Measurements from ENCODE around the gene TBC1D32. TPM values are rescaled to one million over a fixed set of nuclear protein-coding genes. Genes with fewer than 3 reads are reported as not detected.

Gene TBC1D32
- total RNA-seq, 1 experiment from 2014 or later = 3.4 TPM

DNA sequence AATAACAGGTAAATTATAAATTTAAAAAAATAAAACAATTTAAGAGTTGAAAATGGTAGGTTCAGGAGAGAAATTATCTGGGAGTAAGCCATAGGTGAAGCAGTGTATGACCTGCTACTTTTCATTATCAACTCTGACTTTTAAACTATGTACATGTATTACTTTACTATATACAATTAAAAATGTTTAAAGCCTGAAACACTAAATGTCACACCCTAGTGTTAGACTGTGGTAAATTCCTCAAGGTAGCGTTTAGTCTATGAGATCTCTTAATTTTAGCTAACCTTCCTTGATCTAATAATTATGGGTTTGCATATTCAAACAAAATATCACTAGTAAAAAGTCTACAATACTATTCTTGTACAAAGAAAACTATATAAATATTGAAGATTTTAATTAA, 22.3 kb upstream of the TBC1D32 start:
- Mint-ChIP-seq H3K4me1 (ENCODE audit: low read depth, unreplicated experiment) (no peaks in the 10 kb centered on the region), H3K4me3 (ENCODE audit: unreplicated experiment) (no peak overlapping the region), H3K36me3 (ENCODE audit: insufficient read depth, unreplicated experiment) (no peaks in the 10 kb centered on the region), H3K27ac (ENCODE audit: unreplicated experiment) (no peak overlapping the region), H3K9me3 (ENCODE audit: unreplicated experiment) (no peaks in the 10 kb centered on the region), H3K27me3 (ENCODE audit: insufficient read depth, unreplicated experiment) (no peaks in the 10 kb centered on the region)
- intact Hi-C loops (cut with micrococcal nuclease; ENCODE audit: unreplicated experiment) = loop anchor here (1.0 kb wide), 1 partner anchor 300 kb away; no protein-coding TSS in a partner anchor
- DNase-seq = no peak
- Histone ChIP-seq H3K27me3 (replicated peaks; ENCODE audit: control insufficient read depth, insufficient read depth, low read length) (no peaks in the 10 kb centered on the region), H3K9me3 (no peaks in the 10 kb centered on the region), H3K4me3 (ENCODE audit: low read depth, low read length) (no peak overlapping the region), H3K4me1 (no peaks in the 10 kb centered on the region), H3K36me3 (ENCODE audit: control insufficient read depth, insufficient read depth, low read length) (no peaks in the 10 kb centered on the region)
- no TSS peak for BruUV-seq (replicated peaks)
- TF ChIP-seq CTCF (IDR thresholded peaks at IDR 0.05; ENCODE audit: insufficient read depth in 1 of 2, low read depth in 1 of 2, low read length in 1 of 2, severe bottlenecking in 1 of 2, unreplicated experiment in 1 of 2) = no peak
- ChIA-PET POLR2A (no interaction called here), CTCF (no interaction called here)

DNA sequence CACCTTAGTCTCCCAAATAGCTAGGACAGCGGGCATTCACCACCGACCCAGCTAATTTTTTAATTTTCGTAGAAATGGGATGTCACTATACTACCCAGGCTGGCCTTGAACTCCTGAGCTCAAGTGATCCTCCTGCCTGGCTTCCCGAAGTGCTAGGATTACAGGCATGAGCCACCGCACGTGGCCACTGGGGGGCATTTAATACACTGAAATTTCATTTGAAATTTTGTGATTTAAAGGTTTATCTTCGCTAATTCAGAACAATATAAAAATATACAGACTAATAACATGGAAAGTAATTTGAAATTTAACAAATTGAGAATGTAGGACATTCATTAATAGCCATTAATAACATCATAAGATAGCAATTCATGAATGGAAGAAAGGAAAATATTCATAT, 20.5 kb upstream of the TBC1D32 start:
- H3K27me3 Mint-ChIP-seq (ENCODE audit: insufficient read depth, unreplicated experiment) = no peaks in the 10 kb centered on the region
- DNase-seq = no peak
- Histone ChIP-seq H3K27me3 (replicated peaks; ENCODE audit: control insufficient read depth, insufficient read depth, low read length) (no peaks in the 10 kb centered on the region), H3K9me3 (no peaks in the 10 kb centered on the region), H3K36me3 (ENCODE audit: control insufficient read depth, insufficient read depth, low read length) (no peaks in the 10 kb centered on the region), H3K4me1 (no peaks in the 10 kb centered on the region), H3K4me3 (ENCODE audit: low read depth, low read length) (no peak overlapping the region)
- ChIA-PET POLR2A (no interaction called here), CTCF (interaction anchor here (1.0 kb wide), 1 partner anchor 46 kb away, joined by 3 read pairs; no protein-coding TSS in a partner anchor)
- no peak overlapping the region for H3K27ac Mint-ChIP-seq (ENCODE audit: unreplicated experiment)
- peak; percentile 4 to 31 for TF ChIP-seq CTCF (IDR thresholded peaks at IDR 0.05; ENCODE audit: insufficient read depth in 1 of 2, low read depth in 1 of 2, low read length in 1 of 2, severe bottlenecking in 1 of 2, unreplicated experiment in 1 of 2)
- intact Hi-C loops (cut with micrococcal nuclease; ENCODE audit: unreplicated experiment) = loop anchor here (1.0 kb wide), 1 partner anchor 46 kb away; no protein-coding TSS in a partner anchor
- no peaks in the 10 kb centered on the region for H3K36me3 Mint-ChIP-seq (ENCODE audit: insufficient read depth, unreplicated experiment)
- no peaks in the 10 kb centered on the region for H3K9me3 Mint-ChIP-seq (ENCODE audit: unreplicated experiment)
- H3K4me1 Mint-ChIP-seq (ENCODE audit: low read depth, unreplicated experiment) = no peaks in the 10 kb centered on the region
- no TSS peak for BruUV-seq (replicated peaks)
- no peak overlapping the region for H3K4me3 Mint-ChIP-seq (ENCODE audit: unreplicated experiment)

DNA sequence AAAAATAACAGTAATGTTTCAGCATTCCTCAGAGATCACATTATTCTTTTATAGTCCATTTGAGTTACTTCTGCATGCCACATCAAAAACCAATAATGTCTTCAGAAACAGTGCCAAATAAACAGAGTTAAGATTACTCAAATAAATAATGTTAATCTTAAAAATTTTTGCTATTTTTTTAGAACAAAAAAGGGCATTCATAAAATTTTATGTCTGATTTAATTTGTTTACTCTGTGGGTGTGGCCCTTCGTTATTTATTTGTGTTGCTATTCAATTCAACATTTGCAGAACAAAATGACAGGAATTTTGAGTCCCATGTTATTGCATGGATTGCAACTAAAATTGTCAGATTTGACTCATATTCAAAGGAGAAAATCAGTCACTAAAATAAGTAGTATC, 18.7 kb upstream of the TBC1D32 start:
- Mint-ChIP-seq H3K4me1 (ENCODE audit: low read depth, unreplicated experiment) (no peaks in the 10 kb centered on the region), H3K36me3 (ENCODE audit: insufficient read depth, unreplicated experiment) (no peaks in the 10 kb centered on the region), H3K27ac (ENCODE audit: unreplicated experiment) (no peak overlapping the region), H3K27me3 (ENCODE audit: insufficient read depth, unreplicated experiment) (no peaks in the 10 kb centered on the region), H3K9me3 (ENCODE audit: unreplicated experiment) (no peaks in the 10 kb centered on the region), H3K4me3 (ENCODE audit: unreplicated experiment) (no peak overlapping the region)
- DNase-seq = no peak
- POLR2A ChIA-PET = no interaction called here
- Histone ChIP-seq H3K9me3 (no peaks in the 10 kb centered on the region), H3K27me3 (replicated peaks; ENCODE audit: control insufficient read depth, insufficient read depth, low read length) (no peaks in the 10 kb centered on the region), H3K4me1 (no peaks in the 10 kb centered on the region), H3K36me3 (ENCODE audit: control insufficient read depth, insufficient read depth, low read length) (no peaks in the 10 kb centered on the region), H3K4me3 (ENCODE audit: low read depth, low read length) (no peak overlapping the region)
- CTCF ChIA-PET = no interaction called here
- intact Hi-C loops (cut with micrococcal nuclease; ENCODE audit: unreplicated experiment) = no loop called here
- TF ChIP-seq CTCF (IDR thresholded peaks at IDR 0.05; ENCODE audit: insufficient read depth in 1 of 2, low read depth in 1 of 2, low read length in 1 of 2, severe bottlenecking in 1 of 2, unreplicated experiment in 1 of 2) = no peak
- BruUV-seq (replicated peaks) = no TSS peak

Data from Caco-2 (cell line).